IPS-18a (cell line): ENCODE measurements around the gene ZNF195.
A peak's percentile ranks its signal among the peaks of the same experiment; 100 is the strongest.
"Not testable (repeated sequence)": the region's sequence is repeated elsewhere in the genome, so short reads cannot be mapped to it uniquely, and the experiment has no call there.

Source experiments
- H3K27ac ChIP-seq: one replicate; pipeline ENCODE4 v1.5.1; 2013; ENCODE audit warnings: low read length
- H3K27me3 ChIP-seq: one replicate; pipeline ENCODE4 v1.6.1; 2013; ENCODE audit warnings: mild to moderate bottlenecking, low read length; ENCODE audit not compliant: control insufficient read depth, insufficient read depth
- H3K36me3 ChIP-seq: one replicate; pipeline ENCODE4 v1.6.1; 2013; ENCODE audit warnings: low read depth, low read length; ENCODE audit not compliant: control insufficient read depth
- H3K4me1 ChIP-seq: one replicate; pipeline ENCODE4 v1.6.1; 2013; ENCODE audit warnings: low read depth, low read length; ENCODE audit not compliant: control insufficient read depth
- H3K4me3 ChIP-seq: one replicate; pipeline ENCODE4 v1.5.1; 2013; ENCODE audit warnings: low read length
- H3K9ac ChIP-seq: one replicate; pipeline ENCODE4 v1.6.1; 2013; ENCODE audit warnings: mild to moderate bottlenecking, low read length, moderate library complexity
- H3K9me3 ChIP-seq: one replicate; pipeline ENCODE4 v1.6.1; 2013; ENCODE audit warnings: low read depth, low read length; ENCODE audit not compliant: control insufficient read depth

The ZNF195 gene

DNA sequence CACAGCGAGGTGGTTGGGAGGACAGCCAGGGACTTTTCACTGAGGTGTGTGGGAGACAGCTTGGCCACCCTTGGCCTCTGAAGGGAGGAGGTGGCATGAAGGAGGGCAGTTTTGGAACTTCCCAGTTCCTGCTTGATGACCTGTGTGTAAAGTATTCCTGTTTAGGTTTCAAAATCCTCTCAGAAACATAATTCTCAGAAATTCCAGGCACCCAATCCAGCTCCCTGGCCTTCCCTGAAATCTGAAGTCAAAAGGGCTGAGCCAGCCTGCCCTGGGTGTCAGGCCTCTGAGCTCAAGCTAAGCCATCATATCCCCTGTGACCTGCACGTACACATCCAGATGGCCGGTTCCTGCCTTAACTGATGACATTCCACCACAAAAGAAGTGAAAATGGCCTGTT lies 19.6 kb upstream of the ZNF195 start:
- H3K9ac ChIP-seq, H3K9me3 ChIP-seq, H3K27me3 ChIP-seq, H3K4me1 ChIP-seq, H3K27ac ChIP-seq, H3K36me3 ChIP-seq, H3K4me3 ChIP-seq: not testable (repeated sequence)

DNA sequence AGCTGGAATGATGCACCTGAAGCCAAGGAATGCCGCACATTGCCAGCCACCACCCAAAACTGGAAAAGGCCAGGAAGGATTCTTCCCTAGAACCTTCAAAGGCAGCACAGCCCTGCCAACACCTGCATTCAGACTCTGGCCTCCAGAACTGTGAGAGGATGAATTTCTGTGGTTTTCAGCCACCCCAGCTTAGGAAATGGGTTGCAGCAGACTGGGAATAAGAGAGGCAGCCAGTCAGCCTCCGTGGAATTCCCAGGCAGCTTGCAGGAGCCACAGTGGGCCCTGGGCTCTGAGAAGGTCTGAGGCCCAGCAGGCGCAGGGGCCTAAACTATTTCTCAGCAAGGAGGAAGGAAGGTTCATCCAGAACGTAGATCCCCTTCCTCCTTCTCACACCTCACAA lies 19.2 kb upstream of the ZNF195 start:
- H3K36me3 ChIP-seq, H3K9me3 ChIP-seq: not testable (repeated sequence)

DNA sequence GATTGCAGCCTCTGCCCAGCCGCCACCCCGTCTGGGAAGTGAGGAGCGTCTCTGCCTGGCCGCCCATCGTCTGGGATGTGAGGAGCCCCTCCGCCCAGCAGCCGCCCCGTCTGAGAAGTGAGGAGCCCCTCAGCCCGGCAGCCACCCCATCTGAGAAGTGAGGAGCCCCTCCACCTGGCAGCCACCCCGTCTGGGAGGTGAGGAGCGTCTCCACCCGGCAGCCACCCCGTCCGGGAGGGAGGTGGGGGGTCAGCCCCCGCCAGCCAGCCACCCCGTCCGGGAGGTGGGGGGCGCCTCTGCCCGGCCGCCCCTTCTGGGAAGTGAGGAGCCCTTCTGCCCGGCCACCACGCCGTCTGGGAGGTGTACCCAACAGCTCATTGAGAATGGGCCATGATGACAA lies 18.3 kb upstream of the ZNF195 start:
- not testable (repeated sequence) for H3K27me3 ChIP-seq, H3K4me1 ChIP-seq, H3K9ac ChIP-seq, H3K36me3 ChIP-seq, H3K9me3 ChIP-seq, H3K27ac ChIP-seq, H3K4me3 ChIP-seq

More for the DNA sequence above, 19.2 kb upstream of the ZNF195 start:
- H3K9ac ChIP-seq, H3K27me3 ChIP-seq, H3K4me1 ChIP-seq, H3K4me3 ChIP-seq, H3K27ac ChIP-seq: not testable (repeated sequence)

DNA sequence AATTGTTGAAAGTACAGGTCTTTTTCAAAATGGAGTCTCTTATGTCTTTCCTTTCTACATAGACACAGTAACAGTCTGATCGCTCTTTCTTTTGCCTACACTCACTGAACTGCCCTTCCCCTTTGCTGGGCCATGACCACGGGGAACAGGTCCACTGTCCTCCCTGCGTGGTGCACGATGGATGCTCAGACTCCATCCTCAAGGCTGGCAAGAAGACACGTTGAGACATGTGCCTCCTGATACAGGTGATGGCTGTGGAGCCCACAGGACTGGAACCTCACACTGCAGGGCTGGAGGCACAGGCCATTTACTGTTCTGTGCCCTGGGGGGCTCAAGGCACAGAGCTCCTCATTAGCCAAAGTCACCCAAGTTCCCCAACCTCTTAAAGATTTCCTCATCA lies 16.5 kb upstream of the ZNF195 start:
- not testable (repeated sequence) for H3K9me3 ChIP-seq, H3K4me3 ChIP-seq, H3K27ac ChIP-seq, H3K27me3 ChIP-seq, H3K4me1 ChIP-seq, H3K9ac ChIP-seq
- peaks cover 18% of the 10 kb centered on the region for H3K36me3 ChIP-seq

DNA sequence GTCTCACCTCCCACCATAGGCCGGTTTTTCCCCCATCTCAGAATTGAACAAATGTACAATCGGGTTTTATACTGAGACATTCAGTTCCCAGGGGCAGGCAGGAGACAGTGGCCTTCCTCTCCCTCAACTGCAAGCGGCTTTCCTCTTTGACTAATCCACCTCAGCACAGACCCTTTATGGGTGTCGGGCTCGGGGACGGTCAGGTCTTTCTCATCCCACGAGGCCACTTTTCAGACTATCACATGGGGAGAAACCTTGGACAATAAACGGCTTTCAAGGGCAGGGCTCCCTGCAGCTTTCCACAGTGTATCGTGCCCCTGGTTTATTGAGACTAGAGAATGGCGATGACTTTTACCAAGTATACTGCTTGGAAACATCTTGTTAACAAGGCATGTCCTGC lies 16.0 kb upstream of the ZNF195 start:
- not testable (repeated sequence) for H3K4me1 ChIP-seq, H3K27me3 ChIP-seq, H3K27ac ChIP-seq, H3K4me3 ChIP-seq, H3K9ac ChIP-seq, H3K9me3 ChIP-seq
- peaks cover 23% of the 10 kb centered on the region for H3K36me3 ChIP-seq

DNA sequence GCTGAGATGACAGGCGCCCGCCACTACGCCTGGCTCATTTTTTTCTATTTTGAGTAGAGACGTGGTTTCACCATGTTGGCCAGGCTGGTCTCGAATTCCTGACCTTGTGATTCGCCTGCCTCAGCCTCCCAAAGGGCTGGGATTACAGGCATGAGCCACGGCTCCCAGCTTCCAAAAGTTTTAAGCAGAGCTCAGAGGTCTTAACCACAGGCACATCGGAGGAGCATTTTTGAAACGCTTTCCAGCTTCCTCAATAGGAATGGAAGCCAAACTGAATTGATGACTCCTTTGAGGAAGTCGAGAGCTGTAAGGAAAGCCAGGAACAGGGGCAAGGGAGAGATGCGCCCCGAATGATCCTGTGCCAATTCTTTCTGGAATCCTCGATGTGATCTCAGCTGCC lies 14.5 kb upstream of the ZNF195 start:
- not testable (repeated sequence) for H3K9me3 ChIP-seq, H3K4me1 ChIP-seq, H3K27ac ChIP-seq, H3K27me3 ChIP-seq, H3K4me3 ChIP-seq, H3K9ac ChIP-seq
- H3K36me3 ChIP-seq: peaks cover 32% of the 10 kb centered on the region

DNA sequence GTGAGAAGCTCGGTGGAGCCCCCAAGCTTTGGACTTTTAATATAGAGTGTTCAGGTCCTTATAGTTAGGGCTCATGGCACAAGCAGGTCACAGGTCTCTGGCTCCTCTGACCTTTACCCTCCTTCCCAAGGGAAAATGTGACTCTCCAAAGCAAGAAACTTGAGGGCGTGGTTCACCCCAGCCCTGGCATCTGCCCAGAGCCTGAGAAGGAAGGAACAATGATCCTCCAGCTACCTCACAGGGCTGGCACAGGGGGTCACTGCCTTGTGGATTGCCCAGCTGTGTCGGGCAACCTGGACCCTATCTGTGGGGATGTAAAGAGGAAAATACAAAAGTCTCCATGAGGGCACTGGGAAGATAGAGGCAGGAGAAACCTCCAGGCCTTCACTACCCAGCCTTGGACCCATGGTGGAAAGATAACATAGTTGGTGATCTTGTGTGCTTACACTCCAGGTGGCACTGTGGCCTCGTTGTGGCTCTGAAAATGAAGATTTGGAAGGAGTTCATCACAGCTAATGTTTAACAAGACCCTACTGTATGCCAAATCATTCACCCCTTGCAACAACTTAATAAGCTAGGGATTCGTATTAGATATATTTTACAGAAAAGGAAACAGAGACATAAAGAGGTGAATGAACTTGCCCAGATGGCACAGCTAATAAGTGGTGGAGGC lies 3.8 kb upstream of the ZNF195 start:
- H3K4me1 ChIP-seq: peaks cover 13% of the 10 kb centered on the region
- no peaks in the 10 kb centered on the region for H3K27me3 ChIP-seq
- no peak overlapping the region for H3K27ac ChIP-seq
- H3K4me3 ChIP-seq: peak overlapping the region; percentile 74
- H3K36me3 ChIP-seq: peaks cover 43% of the 10 kb centered on the region
- no peaks in the 10 kb centered on the region for H3K9me3 ChIP-seq
- H3K9ac ChIP-seq: no peak overlapping the region

DNA sequence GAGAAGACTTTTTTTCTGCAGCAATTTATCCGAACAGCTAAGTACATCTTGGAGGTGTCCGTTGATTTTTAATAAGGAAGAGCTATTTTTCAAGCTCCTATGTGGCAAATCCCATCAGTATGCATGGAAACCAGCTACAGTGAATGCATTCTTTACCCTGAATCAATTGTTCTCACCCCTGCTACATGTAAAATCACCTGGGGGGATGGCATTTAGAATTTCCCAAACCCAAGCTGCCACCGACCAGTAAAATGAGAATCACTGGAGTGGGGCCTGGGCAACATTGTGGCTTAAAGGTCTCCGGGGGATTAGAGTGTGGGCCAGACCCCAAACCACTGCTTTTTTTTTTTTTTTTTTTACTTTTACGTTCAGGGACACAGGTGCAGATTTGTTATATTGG lies 2.8 kb upstream of the ZNF195 start:
- H3K27ac ChIP-seq: no peak overlapping the region
- H3K27me3 ChIP-seq: no peaks in the 10 kb centered on the region
- no peaks in the 10 kb centered on the region for H3K9me3 ChIP-seq
- H3K4me3 ChIP-seq: peak overlapping the region; percentile 74
- H3K4me1 ChIP-seq: peaks cover 21% of the 10 kb centered on the region
- peaks cover 50% of the 10 kb centered on the region for H3K36me3 ChIP-seq
- H3K9ac ChIP-seq: peak overlapping the region; percentile 51

DNA sequence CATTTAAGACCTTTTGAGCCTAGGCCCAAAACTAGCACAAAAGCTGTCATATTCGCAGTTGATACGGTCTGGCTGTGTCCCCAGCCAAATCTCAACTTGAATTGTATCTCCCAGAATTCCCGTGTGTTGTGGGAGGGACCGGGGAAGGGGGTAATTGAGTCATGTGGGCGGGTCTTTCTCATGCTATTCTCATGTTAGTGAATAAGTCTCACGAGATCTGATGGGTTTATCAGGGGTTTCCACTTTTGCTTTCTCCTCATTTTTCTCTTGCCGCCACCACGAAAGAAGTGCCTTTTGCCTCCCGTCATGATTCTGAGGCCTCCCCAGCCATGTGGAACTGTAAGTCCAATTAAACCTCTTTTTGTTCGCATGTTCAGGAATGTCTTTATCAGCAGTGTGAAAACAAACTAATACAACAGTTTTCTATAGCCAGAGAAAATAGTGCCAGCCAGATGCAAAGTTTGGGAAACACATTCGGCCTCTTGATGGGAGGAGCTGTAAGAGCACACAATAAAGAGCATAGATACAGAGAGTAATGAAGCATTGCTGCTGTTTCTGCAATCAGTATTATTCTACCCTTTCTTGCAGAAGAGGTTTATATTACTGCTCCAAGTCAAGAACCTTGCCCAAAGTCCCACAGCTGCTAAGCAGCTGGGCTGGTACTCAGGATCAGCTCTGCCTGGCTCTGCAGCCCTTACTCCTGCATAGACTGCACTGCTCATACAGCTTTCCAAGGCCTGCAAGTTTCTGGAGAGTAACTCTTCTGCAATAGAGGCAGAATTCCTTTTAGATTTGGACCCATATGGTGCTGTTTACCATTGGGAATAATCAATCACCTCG lies 2.0 kb upstream of the ZNF195 start:
- H3K9me3 ChIP-seq: no peaks in the 10 kb centered on the region
- peaks cover 28% of the 10 kb centered on the region for H3K4me1 ChIP-seq
- no peaks in the 10 kb centered on the region for H3K27me3 ChIP-seq
- peak overlapping the region; percentile 74 for H3K4me3 ChIP-seq
- peaks cover 50% of the 10 kb centered on the region for H3K36me3 ChIP-seq
- peak overlapping the region; percentile 51 for H3K9ac ChIP-seq
- H3K27ac ChIP-seq: no peak overlapping the region

DNA sequence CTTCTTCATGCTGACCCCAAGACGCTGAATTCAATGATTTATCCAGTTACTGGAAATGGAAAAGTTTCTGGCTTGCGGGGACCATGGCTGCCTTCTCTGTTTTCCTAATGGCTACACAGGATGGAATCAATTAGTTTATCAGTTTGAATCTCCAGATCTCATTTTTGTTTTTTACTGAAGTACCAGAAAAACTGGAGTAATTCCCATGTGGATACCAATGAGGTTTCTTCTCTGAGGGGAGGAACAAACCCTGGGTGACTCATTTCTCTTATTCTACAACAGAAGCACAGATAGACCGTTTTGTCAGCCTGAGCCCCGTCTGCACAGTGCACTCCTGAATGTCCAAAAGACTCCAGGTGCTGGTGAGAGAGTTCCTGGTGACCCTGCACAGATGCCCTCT lies 3.4 kb downstream of the ZNF195 start:
- no peak overlapping the region for H3K9ac ChIP-seq
- peaks cover 71% of the 10 kb centered on the region for H3K36me3 ChIP-seq
- no peaks in the 10 kb centered on the region for H3K27me3 ChIP-seq
- no peak overlapping the region for H3K27ac ChIP-seq
- peaks cover 22% of the 10 kb centered on the region for H3K4me1 ChIP-seq
- H3K9me3 ChIP-seq: no peaks in the 10 kb centered on the region
- no peak overlapping the region for H3K4me3 ChIP-seq

DNA sequence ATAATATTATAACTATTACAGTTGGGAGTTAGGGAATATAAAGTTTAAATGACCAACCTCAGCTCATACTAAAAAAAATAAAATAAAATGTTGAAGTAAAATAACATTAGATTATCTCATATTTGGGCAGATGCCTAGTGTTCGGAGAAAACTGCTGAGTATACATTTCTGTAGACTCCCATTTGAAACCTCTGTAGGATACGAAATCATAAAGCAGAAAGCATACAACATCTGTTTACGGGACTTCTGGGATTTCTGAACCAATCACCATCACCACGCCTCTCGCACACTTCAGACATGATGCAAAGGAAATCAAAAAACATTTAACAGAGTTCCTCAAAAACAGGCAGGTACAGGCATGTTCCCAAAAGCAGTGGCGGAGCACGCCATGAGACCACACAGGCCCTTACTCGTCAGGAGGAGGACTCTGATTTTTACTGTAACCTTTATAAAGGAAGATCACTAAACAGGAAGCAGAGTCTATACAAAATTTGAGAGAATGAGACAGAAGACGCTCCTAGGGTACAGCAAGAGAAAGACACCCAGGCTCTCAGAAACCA lies 8.6 kb downstream of the ZNF195 start:
- Histone ChIP-seq H3K9ac (no peak overlapping the region), H3K27me3 (no peaks in the 10 kb centered on the region), H3K27ac (no peak overlapping the region), H3K4me1 (no peaks in the 10 kb centered on the region), H3K36me3 (peaks cover 97% of the 10 kb centered on the region), H3K4me3 (no peak overlapping the region), H3K9me3 (peaks cover 14% of the 10 kb centered on the region)

DNA sequence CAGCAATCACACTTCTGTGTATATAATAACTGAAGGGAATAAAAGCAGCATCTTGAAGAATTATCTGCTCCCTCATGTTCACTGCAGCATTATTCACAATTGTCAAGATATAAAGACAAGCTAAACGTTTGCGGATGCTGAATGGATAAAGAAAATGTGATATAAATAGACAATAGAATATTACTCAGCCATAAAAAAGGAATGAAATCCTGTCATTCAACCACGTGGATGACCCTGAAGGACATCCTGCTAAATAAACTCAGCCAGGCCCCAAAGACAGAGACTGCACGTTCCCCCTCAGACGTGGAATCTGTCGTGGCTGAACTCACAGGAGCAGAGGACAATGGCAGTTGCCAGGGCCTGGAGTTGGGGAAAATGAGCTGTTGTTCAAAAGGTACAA lies 9.6 kb downstream of the ZNF195 start:
- Histone ChIP-seq H3K9ac (no peak overlapping the region), H3K9me3 (peaks cover 23% of the 10 kb centered on the region), H3K27ac (no peak overlapping the region), H3K4me1 (no peaks in the 10 kb centered on the region), H3K36me3 (peaks cover 97% of the 10 kb centered on the region), H3K4me3 (no peak overlapping the region), H3K27me3 (no peaks in the 10 kb centered on the region)
